ENCODE results near the gene MYBPHL. TPM values are rescaled to one million over a fixed set of nuclear protein-coding genes. Genes with fewer than 3 reads are reported as not detected.

Gene MYBPHL
- total RNA-seq, 1 experiment from 2014 or later: not detected

- Histone ChIP-seq H3K79me2 (ENCODE audit: low read length) (no peaks in the 10 kb centered on the region), H3K27ac (ENCODE audit: low read length) (no peak overlapping the region)
- DNase-seq: peak; percentile 36
These were observed 7.9 kb downstream of the MYBPHL start for GRCh38 chr1:109298666-109299557.

GRCh38 chr1:109296782-109297181, 10.0 kb downstream of the MYBPHL start:
- Histone ChIP-seq H3K4me3 (ENCODE audit: low read length) (no peak overlapping the region), H3K9me3 (ENCODE audit: low read length) (no peaks in the 10 kb centered on the region), H3K27ac (ENCODE audit: low read length) (no peak overlapping the region), H4K20me1 (ENCODE audit: low read length) (no peaks in the 10 kb centered on the region), H3K9me2 (replicated peaks; ENCODE audit: low read length) (no peaks in the 10 kb centered on the region), H3K27me3 (ENCODE audit: low read length) (no peaks in the 10 kb centered on the region), H3K4me1 (ENCODE audit: insufficient read depth, low read length) (no peaks in the 10 kb centered on the region; the same call in 1 of the 2 replicates), H3F3A (ENCODE audit: low read length, unreplicated experiment) (no peaks in the 10 kb centered on the region), H3K36me3 (ENCODE audit: low read depth, low read length) (no peaks in the 10 kb centered on the region), H3K79me2 (ENCODE audit: low read length) (no peaks in the 10 kb centered on the region), H3K4me2 (ENCODE audit: low read length) (no peak overlapping the region), H3K9ac (ENCODE audit: low read length) (no peak overlapping the region), H2AFZ (ENCODE audit: low read length) (no peak overlapping the region)
- ATAC-seq: no peak
- ChIA-PET POLR2A (ENCODE audit: unreplicated experiment) (no interaction called here), CTCF (interaction anchor here (0.6 kb wide), 1 partner anchor 859 kb away, joined by 5 read pairs; no protein-coding TSS in a partner anchor)
- DNase-seq: no peak
- intact Hi-C loops (cut with micrococcal nuclease): no loop called here
- BruUV-seq (replicated peaks): no TSS peak
- TF ChIP-seq EZH2phosphoT487 (IDR thresholded peaks at IDR 0.05; ENCODE audit: borderline replicate concordance, low read length) (no peak), EZH2 (IDR thresholded peaks at IDR 0.05; ENCODE audit: low read length, unreplicated experiment) (no peak), CTCF (conservative IDR thresholded peaks at IDR 0.05; ENCODE audit: low read depth, low read length) (no peak)

More at GRCh38 chr1:109298666-109299557, 7.9 kb downstream of the MYBPHL start:
- no TSS peak for BruUV-seq (replicated peaks)
- Histone ChIP-seq H3K27me3 (ENCODE audit: low read length) (no peaks in the 10 kb centered on the region), H3K4me3 (ENCODE audit: low read length) (no peak overlapping the region), H3K9me2 (replicated peaks; ENCODE audit: low read length) (no peaks in the 10 kb centered on the region), H3K4me1 (ENCODE audit: insufficient read depth, low read length) (no peaks in the 10 kb centered on the region; the same call in 1 of the 2 replicates), H4K20me1 (ENCODE audit: low read length) (no peaks in the 10 kb centered on the region), H3K36me3 (ENCODE audit: low read depth, low read length) (no peaks in the 10 kb centered on the region), H2AFZ (ENCODE audit: low read length) (no peak overlapping the region; the same call in 1 of the 2 replicates), H3K9ac (ENCODE audit: low read length) (no peak overlapping the region), H3F3A (ENCODE audit: low read length, unreplicated experiment) (no peaks in the 10 kb centered on the region), H3K4me2 (ENCODE audit: low read length) (no peak overlapping the region; the same call in 1 of the 2 replicates), H3K9me3 (ENCODE audit: low read length) (no peaks in the 10 kb centered on the region)
- ATAC-seq: peak; percentile 40
- no peak for TF ChIP-seq EZH2phosphoT487 (IDR thresholded peaks at IDR 0.05; ENCODE audit: borderline replicate concordance, low read length)
- TF ChIP-seq CTCF (conservative IDR thresholded peaks at IDR 0.05; ENCODE audit: low read depth, low read length): no peak
- no peak for TF ChIP-seq EZH2 (IDR thresholded peaks at IDR 0.05; ENCODE audit: low read length, unreplicated experiment)
- ChIA-PET POLR2A (ENCODE audit: unreplicated experiment) (no interaction called here), CTCF (no interaction called here)
- intact Hi-C loops (cut with micrococcal nuclease): no loop called here

Data from PC-3 (cell line).